ENCODE data around the gene RAB3B.

DNA sequence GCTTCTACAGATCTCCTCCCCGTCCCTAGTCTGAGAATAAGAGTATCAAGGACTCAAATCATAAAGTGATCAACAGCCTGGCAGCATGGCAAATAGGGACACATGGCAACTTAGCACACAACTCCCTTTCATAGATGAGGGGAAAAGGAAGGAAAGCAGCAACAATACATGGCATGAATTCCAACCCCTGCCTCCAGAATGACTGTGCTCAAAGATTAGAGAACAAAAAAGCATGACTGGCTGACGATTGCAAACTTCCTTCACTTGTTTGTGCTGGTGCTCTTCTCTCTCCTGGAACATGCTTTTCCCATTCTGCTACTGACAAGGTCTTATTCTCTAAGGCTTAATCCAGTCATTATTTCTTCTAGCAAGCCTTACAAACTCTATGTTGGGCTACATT lies 31.6 kb upstream of the RAB3B start:
- no peak for TF ChIP-seq CTCF (IDR thresholded peaks at IDR 0.05; ENCODE audit: poor library complexity)
- no peak for TF ChIP-seq EZH2phosphoT487 (IDR thresholded peaks at IDR 0.05; ENCODE audit: low read depth, severe bottlenecking, unreplicated experiment)
